Medulla oblongata (tissue), 1 donor: ENCODE data around the gene RAB17.

Experiments used
- DNase-seq: peaks from one replicate; pipeline ENCODE4 v3.0.0-alpha.2; 2015; ENCODE audit errors: extremely low spot score

The RAB17 gene

GRCh38 chr2:237577956-237578870, 12.3 kb downstream of the RAB17 start:
- no peak for DNase-seq

GRCh38 chr2:237577458-237577857, 13.1 kb downstream of the RAB17 start:
- DNase-seq: no peak

DNA sequence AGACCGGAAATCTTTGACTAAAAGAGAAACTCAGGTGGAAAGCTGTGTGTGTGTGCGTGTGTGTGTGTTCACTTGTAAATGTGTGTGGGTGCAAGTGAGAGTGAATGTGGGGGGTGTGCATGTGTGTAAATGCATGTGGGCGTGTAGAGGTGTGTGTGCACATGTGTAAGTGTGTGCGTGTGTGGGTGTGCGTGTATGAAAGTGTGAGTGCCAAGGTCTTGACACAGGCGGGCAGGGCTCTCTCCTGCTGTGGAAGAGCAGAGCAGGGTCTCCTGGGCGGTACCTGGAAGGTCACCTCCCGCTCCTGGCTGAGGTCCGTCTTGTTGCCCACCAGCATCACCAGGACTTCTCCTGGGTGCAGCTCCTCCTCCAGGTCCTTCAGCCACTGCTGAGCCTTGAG, 13.6 kb downstream of the RAB17 start:
- DNase-seq: no peak

GRCh38 chr2:237575869-237576862, 14.4 kb downstream of the RAB17 start:
- DNase-seq: no peak

DNA sequence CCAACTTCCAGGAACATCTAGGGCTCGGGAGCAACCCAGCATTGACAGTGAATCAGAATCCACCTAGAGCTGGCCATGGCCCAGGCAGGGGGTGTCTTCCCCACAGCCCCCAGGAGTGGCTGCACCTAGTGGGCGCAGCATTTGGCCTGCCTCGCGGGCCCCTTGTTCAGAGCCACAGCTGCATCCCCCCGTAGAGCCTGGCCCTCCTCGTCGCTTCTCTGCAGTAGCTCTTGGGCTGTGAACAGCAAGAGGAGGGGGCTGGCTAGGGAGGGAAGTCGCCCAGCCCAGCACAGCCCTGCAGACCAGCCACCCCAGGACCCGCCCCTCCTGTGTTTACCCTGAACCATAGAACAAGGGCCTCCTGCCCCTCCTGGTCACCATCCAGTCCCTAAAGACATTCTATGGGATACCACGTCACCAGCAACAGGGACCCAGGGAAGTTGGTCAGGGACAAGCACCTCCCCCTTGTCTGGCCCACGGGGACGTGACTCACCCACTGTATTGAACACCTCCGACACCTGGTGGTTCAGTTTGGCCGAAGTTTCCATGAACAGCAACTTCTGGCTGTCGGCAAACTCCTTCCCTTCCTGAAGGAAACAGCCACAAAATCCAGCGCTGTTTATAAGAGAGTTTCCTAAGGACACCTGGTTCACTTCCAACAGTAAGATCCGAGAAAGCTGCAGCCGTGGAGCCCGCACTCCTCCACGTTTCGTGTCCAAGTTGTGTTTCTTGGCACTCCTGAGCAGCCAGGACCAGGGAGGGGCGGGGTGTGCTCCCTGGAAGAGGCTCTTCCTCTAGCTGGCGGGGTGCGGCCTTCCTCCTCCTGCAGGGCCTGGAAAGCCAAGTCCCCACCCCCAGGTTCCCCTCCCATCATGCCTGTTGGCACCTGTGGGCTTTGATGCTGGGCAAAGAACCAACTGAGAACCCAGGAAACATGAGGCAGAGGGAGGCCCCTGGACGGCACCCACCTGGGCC, 15.4 kb downstream of the RAB17 start:
- DNase-seq: no peak

DNA sequence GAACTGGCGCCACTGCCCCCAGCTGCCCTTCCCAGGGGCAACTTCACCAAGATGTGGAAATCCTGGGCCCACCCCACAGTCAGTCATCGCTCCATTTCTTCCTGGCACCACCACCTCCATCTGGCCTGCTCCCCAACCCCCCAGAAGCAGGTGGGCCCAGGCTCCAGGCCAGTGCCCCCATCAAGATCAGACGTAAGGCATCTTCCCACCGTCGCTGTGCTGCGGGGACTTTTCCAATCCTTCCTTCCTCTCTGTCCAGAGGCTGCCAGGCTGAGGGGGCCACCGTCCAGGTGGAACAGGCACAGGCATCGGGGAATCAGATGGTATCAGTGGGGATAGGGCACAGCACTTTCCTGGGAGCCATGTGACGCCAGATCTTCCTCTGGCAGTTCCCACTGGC, 16.1 kb downstream of the RAB17 start:
- no peak for DNase-seq

- no peak for DNase-seq
Observed at GRCh38 chr2:237573721-237574415, 16.7 kb downstream of the RAB17 start.

DNA sequence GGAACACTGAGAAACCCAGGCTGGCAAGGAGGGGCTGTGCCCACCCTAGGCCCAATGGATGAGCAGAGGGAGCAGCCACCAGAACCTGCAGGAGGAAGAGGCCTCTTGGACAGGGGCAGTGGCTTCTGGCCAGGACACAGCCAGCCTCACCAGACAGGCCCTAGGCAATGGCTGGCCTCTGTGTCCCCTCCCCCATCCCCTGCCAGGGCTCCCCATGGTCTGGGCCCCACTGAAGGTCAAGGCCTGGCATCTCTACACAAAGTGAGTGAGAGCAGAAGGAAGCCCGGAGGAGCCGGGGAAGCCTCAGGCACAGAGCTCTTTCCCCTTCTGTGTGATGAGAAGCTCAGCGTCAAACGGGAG, 17.8 kb downstream of the RAB17 start:
- no peak for DNase-seq

DNA sequence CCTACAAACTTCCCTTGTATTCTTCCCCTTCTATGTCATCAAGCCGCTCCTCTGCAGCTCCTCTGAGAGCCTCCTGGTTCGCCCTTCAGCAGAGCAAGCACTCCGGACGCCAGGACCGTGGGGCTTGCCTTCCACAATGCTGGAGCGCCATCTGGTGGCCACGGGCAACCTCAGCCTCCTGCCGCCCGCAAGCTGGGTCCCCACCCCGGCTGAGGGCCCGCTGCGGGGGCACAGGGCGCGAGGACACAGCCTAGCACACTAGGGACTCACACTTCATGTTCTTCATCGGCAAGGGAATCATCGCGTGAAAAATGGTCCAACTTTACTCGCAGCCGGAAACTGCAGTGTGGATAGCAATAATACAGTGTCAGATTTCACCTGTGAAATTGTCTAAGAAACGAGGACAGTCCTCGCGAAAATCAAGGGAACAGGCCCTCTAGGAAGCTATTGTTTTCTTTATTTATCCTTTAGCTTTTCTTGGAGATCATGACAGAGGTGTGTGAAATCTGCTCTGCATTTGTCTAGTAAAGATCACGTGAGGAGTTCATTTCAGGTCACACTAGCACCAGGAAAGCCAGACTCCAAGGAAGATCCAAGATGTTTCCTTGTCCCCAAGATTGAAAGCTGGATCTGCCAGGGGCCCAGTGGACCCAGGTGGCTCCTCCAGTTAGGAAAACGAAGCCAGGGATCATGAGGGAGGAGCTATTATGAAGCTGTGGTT, 18.4 kb downstream of the RAB17 start:
- peak; percentile 95 for DNase-seq

DNA sequence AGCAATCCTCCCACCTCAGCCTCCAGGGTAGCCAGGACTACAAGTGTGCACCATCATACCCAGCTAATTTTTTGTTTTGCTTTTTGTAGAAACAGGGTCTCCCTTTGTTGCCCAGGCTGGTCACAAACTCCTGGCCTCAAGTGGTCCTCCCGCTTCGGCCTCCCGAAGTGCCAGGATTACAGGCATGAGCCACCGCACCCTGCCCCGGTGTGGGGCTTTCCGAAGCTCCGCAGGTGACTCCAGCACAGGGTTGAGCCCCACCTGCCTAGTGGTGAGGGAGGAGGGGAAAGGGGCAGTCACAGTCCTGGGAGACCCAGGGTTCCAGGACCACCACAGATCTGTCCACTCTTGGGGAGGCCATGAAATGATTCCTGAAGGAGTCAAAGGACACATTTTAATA, 19.0 kb downstream of the RAB17 start:
- DNase-seq: no peak

DNA sequence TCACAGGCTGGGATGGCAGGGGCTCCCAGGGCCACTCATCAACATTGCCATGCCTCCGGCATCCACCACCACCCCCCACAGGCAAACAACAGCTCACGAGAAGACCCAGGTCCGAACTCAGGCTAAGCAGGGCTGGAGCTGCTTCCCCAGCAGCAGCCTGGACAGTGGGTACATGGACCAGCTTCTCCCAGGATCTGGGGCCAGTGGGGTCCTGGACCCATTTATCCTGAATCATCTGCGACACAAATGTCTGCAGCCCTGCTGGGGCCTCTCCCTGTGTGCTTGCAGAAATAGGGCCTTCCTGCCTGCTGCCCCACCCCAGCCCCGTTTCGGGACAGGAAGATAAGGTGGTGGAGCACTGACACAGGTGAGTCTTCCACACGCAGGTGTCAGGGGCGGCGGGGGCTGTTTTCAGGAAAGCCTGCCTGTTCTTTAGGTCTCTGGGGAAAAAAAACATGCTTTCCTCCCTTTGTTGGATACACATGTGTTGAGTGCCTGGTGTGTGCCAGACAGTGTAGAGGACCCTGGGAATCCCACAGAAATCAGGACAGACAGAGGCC, 19.7 kb downstream of the RAB17 start:
- DNase-seq: no peak

DNA sequence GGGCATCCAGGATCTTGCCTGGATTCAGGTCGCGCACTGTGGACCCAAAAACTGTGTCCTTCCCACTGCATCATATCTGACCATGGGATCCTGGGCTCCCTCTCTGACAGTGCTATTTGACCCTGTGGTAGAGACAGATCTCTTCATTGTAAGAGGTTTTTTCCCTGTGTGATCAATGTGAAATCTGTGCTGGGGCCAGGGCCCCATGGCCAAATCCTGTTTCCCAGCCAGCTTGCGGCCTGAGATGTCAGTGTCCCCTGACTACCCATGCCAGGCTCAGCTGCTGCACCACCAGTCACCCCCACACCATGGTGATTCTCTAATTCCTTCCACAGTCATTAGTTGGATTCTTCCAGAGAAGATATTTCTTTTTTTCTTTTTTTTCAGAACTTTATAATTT, 20.6 kb downstream of the RAB17 start:
- no peak for DNase-seq

- no peak for DNase-seq
Observed at GRCh38 chr2:237569041-237569440, 21.5 kb downstream of the RAB17 start.

GRCh38 chr2:237568121-237568660, 22.3 kb downstream of the RAB17 start:
- no peak for DNase-seq

GRCh38 chr2:237567276-237568029, 23.1 kb downstream of the RAB17 start:
- peak; percentile 65 for DNase-seq

GRCh38 chr2:237566401-237567235, 23.9 kb downstream of the RAB17 start, which contains the start of gene PRLH:
PRLH (plus strand) TSS chr2:237566574; CDS start chr2:237566574, 0 bp downstream.
- no peak for DNase-seq

GRCh38 chr2:237565974-237566373, 24.6 kb downstream of the RAB17 start:
- DNase-seq: no peak
